ENCODE measurements around the gene MS4A18.
A peak's percentile ranks its signal among the peaks of the same experiment; 100 is the strongest.
"Not testable (repeated sequence)": the region's sequence is repeated elsewhere in the genome, so short reads cannot be mapped to it uniquely, and the experiment has no call there.

MS4A18 gene

DNA sequence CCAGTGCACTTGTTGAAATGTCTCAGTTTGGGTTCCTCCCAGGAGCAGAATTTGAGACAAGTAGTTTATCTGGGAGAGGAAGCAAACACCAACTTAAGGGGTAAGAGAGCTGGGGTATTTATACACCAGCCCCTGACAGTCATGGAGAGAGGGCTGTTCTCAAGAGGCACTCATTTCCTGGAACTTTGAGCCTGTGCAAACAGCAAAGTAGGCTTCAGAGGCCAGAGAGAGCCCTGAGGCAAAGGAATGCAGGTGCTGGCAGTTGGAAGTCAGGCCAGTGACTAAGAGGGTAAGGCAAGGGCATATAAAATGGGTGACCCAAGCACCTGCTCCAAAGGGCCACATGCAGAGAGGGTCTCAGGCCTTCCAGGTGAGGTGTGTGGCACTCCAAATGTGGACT, 16.1 kb downstream of the MS4A18 start:
- DNase-seq = no peak

DNA sequence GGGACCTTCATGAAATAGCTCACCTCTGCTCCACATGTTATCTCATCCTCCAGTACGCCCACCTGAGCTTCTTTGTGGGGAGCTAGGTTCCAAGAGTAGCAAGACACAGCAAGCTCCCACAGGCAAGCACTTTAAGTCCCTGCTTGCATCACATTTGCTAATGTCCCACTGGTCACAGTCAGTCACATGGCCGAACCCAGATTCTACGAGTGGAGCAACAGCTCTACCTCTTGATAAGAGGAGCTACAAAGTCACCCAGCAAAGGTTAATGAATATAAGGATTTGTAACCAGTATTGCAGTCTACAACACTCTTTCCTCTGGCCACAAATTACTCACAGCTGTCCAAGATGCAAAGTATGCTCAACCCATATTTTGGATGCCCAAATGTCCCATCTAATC, 16.9 kb downstream of the MS4A18 start:
- no peak for DNase-seq

DNA sequence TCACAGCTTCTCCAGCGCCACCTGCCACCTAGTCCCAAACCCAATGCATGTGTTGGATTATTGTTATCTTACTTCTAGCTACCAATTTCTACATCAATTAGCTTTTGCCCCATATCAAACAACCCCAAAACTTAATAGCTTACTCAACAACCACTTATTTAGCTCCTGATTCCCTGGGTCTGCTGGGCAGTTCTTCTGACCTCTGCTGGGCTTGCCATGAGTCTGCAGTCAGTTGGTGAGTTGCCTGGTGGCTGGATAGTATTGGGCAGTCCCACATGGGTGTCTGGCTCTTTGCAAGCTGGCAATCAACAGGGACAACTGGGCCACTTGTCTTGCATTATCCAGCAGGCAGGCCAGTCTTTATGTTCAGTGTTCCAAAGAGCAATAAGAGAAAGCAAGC, 18.5 kb downstream of the MS4A18 start:
- DNase-seq = no peak

DNA sequence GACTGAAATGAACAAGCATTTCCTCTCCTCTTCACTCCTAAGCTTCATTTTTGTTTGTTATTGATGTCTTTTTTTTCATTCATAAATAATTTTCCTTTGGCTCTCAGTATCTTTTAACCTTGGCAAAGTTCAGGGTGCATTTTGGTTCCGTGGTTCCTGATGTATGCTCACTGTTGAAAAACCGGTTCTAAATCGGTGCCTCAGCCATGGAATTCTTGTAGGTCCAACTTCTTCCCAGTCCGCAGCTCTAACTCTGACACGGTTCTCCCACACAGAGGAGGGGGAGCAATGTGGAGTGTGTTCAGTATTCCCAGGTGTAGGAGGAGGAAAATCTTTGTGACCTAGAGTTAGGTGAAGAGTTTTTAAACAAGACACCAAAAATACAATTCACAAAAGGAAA, 19.6 kb downstream of the MS4A18 start:
- no peak for DNase-seq

DNA sequence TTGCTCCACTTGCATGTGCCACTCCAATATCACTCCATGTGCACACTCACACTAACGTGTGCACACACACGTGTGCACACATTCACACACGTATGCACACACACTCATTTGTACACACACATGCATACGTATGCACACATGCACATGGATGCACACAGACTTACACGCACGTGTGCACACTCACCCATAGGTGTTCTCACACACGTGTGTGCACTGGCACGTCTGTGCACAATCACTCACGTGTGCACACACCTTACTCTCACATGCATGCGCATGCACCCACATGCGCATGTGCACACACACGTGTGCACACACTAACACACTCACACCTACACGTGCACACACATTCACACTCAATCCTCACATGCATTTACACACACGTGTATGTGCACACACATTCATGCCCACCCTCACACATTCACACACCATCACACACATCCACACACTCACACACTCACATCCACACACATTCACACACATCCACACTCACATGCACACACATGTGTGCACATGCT, 22.9 kb downstream of the MS4A18 start:
- DNase-seq = no peak

DNA sequence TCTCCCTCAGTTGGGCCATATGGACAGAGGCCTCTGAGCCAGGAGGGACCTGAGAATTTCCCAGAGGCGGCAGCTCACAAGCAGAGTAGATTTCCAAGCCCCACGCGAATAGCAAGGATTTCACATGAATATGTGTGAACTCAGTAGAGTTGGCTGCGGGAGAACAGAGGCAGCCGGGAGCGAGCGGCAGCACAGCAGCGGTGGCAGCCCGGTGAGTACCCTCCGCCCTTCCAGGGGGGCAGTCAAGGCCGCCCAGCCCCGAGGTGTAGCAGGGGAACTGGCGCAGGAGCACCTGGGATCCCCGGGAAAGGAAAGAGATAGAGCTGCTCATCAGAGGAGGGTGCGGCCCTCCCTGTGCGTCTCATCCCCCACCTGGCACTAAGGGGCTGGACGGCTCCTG, 23.7 kb downstream of the MS4A18 start:
- no peak for DNase-seq

DNA sequence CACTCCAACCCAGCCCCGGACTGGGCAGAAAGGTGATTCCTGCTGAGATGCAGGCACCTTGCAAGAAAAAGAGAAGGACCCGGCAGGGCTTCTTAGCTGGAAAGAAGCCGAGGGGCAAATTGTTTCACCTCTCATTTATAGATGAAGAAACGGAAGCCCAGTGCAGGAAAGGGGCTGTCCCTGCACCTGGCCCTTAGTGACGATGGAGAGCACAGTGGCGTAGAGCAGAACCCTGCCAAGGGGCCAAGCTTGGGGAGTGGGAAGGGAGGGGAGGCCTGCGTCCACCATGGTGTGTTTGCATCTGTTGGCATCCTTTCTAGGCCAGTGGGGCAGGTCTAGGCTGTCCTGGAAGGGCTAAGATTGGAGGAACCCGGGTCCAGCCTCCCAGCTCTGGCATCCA, 24.3 kb downstream of the MS4A18 start:
- no peak for DNase-seq

DNA sequence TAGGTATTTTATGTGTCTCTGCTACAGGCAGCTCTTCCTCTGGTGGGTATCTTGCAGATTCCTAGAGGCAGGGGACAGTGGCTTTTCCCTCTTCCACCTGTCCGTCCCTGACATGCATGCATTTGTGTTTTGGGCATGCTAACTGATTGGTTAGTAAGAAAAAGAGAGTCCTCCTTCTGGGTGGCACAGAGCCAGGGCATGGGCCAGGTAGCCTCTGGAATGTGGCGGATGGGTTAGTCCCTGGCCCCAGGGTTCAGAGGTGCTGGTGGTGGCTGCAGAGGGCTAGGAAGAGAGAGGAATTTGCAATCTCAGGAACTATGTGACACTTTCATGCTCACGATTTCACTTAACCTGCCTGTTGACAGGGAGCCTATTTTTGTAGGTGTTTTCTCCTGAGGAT, 26.4 kb downstream of the MS4A18 start:
- DNase-seq = no peak

DNA sequence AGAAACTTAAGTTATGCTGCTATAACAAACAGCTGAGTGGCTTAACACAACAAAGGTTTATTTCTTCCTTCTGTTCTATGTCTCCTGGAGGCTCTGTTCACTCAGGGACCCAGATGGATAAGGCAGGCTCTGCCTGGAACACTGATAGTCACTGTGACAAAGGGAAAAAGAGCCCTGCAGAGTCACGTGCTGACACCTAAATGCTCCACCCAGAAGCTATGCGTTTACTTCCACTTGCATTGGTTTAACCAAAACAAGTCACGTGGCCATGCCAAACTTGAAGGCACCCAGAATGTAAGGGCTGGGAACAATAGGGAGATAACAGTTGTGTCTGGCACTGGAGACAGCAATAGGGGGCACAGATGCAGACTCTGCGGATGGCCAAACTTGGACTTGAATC, 28.8 kb downstream of the MS4A18 start:
- DNase-seq = no peak

DNA sequence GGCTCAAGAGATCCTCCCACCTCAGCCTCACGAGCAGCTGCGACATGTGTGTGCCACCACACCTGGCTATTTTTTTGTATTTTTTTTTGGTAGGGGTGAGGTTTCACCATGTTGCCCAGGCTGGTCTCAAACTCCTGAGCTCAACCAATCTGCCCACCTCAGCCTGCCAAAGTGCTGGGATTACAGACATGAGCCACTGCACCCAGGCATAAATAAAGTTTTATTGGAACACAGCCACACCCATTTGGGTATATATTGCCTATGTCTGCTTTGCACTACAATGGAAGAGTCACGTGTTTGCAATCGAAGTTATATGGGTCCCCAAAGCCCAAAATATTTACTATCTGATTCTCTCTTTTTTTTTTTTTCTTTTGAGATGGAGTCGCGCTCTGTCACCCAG, 30.4 kb downstream of the MS4A18 start:
- DNase-seq = no peak

DNA sequence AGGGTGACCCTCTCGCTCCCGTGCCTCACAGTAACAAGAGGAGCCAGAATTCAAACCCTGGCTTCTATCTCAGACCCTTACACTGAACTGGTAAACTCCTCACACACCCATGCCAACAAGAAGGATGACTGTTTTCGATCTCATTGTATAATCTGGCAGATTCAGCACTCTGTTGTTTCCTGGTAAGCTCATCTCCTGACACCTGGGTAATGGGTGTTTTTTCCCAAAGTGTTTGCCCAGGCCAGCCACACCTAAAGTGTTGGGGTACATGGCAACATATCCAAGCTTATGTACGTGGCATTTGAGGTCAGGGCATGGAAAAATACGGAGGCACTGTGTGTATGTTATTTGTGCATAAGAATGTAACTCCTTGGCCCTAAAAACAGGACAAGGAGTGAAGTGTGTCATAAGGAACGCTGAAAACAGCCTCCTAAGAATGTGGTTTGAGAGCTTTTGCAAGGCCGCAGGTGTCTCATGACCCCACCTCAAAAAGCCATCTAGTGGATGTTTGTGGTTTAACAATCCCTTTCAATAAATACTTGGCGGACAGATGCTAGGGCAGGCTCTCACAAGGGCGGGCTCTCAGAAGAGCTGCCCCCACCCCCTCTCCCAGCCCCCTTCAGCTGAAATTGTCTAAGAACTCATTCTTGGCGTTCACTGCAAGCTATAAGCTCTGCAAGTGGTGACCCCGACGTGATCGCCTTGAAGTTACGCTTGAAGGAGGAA, 31.9 kb downstream of the MS4A18 start, which contains the start of gene MS4A15:
Gene MS4A15 (plus strand): TSS at position 561 of the 726 bp plus-strand sequence. CDS start 6,867 bp downstream, outside the sequence.
- DNase-seq = no peak

DNA sequence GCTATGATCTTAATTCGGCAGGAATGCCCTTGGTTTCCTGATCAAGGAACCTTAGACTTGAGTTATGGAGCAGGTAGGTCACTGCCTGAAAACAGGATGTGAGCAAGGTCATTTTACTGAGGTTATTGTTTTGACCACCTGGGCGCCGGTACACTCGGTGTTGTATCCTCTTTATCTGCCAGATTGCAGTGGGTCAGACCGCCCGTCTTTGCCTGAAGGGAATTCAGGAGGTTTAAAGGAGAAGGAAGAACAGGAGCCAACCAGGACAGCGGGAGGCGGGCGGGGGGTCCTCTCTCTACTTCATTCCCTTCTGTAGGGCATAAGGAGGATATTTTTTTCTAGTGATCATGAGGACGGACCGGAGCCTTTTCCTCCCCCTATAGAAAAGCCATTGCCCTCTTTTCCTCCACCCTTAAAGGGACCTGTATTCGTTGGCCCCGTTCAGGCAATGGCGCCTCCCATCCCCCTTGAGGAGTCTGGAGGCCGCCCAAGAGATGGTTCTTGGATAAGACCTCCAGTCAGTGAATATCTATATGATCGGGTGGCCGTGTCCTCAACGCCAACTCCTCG, 32.8 kb downstream of the MS4A18 start:
- no peak for DNase-seq

DNA sequence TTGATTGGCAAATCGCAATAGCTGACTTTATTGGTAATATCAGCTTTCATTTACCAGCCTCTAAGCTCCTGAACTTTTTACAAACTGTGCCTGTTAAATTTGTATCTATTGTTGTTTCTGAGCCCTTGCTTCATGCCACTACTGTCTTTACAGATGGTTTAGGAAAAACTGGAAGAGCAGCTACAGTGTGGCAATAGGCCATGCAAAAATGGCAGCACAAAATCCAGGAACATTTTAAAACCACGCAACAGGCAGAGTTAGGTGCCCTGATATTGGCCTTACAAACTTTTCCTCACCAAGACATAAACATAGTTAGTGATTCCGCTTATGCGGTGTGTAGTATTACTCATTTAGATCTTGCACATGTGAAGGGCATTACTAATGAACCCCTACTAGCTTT, 34.2 kb downstream of the MS4A18 start:
- not testable (repeated sequence) for DNase-seq

DNA sequence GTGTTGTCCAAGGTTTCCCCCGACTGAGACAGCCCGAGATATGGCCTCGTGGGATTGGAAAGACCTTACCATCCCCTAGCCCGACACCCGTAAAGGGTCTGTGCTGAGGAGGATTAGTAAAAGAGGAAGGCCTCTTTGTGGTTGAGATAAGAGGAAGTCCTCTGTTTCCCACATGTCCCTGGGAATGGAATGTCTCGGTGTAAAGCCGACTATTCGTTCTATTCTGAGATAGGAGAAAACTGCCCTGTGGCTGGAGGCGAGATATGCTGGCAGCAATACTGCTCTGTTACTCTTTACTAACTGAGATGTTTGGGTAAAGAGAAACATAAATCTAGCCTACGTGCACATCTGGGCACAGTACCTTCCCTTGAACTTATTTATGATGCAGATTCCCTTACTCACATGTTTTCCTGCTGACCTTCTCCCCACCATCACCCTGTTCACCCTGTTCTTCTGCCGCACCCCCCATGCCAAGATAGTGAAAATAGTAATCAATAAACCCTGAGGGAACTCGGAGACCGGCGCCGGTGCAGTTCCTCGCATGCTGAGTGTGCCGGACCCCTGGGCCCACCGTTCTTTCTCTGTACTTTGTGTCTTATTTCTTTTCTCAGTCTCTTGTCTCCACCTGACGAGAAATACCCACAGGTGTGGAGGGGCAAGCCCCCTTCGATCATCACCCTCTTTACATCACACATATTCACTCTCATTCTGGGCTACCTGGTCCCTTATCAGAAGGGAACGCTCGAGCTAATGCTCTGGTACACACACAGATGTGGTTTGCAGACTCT, 35.1 kb downstream of the MS4A18 start:
- DNase-seq = peak; percentile 73

DNA sequence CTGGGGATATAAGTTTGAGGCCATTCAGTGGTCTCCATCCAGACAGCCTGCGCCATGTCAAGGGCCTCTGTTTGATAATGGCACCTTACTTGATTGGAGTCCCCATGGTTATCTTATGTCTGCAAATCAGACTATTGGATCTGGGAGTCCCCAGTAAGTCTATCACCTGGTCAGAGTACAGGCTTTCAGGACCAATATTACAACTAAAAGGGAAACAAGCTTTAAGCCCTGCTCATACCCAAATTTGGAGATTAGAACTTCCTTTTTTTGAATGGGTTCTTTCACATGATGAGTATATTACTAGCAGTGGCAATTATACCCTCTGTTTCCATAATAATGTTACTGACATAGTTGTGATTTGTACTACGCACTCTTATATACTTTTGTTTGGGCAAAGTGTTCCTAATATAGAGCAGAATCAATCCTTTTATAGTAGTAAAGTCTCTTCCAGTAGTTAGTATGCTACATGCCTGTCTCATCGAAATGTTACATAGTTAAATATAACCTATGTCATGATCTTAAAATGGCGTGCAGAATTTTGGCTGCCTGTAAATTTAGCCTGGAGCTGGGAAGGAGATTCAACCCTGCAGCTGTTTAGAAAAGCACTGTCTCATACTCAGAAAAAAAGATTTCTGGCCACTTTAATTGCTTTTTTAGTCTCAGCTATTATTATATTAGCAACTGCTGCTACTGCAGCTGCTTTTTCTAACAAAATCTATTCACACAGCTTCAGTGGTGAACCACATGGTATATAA, 37.1 kb downstream of the MS4A18 start:
- DNase-seq = no peak

DNA sequence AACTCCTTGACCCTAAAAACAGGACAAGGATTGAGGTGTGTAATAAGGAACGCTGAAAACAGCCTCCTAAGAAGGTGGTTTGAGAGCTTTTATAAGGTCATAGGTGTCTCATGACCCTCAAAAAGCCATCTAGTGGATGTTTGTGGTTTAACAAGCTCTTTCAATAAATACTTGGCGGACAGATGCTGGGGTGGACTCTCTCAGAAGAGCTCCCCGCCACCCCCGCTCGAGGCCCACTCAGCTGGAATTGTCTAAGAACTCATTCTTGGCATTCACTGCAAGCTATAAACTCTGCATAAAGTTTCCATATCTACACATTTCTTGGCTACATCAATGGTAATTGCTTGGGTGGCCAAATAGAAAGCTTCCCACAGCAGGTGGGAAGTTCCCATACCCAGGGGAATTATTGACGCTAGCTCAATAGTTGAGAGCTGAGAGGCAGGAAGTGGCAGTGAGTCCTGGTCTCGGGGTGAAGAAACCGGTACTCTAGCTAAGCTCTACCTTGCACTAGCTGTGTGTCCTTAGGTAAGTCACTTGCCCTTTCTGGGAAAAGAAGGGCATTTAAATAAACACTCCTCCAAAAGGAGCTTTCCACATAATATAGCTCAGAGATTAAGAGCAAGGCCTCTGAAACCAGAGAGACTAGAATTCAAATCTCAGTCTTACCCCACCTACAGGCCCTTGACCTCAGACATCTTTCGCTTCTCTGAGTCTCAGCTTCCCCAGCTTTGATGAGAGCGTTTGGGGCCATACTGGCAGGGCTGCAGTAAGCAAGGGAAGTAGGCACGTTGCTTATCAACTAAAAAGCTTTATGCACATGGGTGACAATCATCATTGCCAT, 38.6 kb downstream of the MS4A18 start:
- no peak for DNase-seq

DNA sequence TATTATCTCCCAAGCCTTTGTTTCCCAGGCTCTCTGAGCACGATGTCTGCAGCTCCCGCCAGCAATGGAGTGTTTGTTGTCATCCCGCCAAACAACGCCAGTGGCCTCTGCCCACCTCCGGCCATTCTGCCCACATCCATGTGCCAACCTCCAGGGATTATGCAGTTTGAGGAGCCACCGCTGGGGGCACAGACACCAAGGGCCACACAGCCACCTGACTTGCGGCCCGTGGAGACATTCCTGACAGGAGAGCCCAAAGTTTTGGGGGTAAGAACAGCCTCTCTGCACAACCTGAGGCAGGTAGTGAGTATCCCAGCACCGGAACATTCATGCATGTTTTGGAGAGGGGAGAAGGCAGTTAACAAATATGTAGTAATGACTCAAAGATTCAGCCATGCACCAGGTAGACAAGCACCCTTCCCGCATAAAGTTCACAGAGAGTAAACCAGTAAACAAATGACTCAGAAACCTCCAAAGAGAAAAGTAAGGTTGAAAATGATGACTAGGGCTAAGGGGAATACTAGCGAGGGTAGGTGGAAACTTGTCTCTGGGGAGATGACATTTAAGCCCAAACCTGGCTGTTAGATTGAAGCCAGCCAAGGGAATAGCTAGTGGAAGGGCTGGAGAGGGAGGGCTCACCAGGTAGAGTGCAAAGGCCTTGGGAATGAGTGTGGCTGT, 39.3 kb downstream of the MS4A18 start:
- DNase-seq = no peak

DNA sequence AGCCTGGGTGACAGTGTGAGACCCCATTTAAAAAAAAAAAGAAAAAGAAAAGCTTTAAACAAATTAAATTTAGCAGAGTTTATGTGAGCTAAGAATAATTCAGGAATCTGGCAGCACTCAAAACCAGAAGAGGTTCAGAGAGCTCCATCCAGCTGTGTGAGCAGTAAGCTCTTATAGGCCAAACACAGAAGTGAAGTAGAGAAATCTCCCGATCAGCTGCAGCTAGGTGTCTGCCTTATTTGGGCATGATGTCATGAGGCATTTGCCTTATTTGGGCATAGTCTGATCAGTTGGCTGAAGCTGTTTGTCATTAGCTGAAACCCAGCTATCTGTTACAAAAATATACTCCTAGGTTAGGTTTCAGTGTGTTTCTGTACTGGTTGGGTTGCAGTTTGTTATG, 40.4 kb downstream of the MS4A18 start:
- DNase-seq = no peak

DNA sequence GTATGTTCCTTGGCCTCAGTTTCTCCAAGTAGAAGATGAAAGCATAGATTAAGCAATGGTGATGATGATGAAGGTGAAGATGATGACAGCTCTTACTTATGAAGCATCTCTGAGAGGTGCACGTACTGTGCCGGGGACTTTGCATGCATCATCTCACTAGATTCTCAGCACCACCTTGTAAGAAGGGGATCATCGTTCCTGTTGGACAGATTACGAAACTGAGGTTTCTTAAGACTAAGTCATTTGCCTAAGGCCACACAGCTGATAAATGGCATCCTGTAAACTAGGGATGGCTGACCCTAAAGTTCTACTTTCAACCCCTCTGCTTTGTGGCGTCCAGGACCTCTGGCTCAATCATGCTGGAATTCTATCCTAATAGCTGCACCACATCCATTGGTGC, 40.8 kb downstream of the MS4A18 start:
- DNase-seq = no peak

DNA sequence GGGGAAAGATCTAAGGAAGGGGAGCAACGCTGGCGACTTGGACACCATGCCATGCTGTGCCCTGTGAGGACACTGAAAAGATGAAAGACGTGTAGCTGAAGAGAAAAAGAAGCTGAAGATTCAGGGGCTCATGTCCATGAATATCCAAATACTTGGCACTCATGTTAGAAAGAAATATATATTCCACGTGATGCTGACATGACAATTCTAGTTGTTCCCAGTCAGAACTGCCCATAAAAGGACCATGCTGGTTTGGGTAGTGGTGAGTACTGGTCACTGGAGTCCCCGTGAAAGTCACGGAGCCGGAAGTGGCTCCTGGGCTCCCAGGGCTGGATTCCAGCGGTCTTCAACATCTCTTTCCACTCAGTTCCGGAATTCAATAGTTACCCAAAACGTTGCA, 42.0 kb downstream of the MS4A18 start:
- DNase-seq = no peak

DNA sequence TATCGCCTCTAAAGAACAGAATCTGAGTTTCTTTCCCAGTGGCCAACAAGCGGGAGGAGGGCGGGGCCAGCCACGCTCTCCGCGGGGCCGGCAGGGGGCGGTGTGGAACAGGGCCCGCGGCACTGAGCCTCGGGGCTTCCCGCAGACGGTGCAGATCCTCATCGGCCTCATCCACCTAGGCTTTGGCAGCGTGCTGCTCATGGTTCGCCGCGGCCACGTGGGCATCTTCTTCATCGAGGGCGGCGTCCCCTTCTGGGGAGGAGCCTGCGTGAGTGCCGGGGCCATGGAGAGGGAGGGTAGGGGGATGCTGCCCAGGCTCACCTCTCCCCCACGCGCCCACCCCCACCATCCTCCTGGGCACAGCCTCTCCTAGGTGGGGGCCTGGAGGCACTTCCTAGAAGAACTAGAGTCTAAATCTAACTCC, 42.9 kb downstream of the MS4A18 start:
- DNase-seq = no peak

DNA sequence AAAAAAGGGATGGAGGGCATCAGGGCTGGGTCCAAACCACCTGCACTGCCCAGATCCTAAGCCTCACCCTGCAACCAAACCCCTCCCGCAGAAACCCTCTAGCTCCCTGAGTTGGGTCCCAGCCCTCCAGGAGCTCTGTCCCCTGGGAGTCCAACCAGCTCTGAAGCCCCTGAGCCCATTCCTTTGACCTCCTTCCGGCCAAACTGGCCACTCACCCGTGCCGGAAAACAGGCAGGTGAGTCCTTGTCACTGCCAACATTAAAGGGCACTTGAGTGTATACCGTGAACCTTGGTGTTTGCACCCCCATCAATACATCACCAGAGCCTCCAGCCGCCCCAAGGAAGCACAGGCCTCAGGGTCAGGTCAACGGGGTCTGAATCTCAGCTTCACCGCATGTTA, 43.7 kb downstream of the MS4A18 start:
- DNase-seq = no peak

All from GDM1 (cell line).